HepG2 (cell line): ENCODE results near the gene SYPL1. TPM values are rescaled to one million over a fixed set of nuclear protein-coding genes. Genes with fewer than 3 reads are reported as not detected.

Experiments
- ATF1 ChIP-seq: IDR thresholded peaks from 2 replicates; pipeline ENCODE4 v1.6.1; 2016; ENCODE audit warnings: mild to moderate bottlenecking, control low read depth
- HNRNPH1 ChIP-seq: fragments of 200-400 bp; formaldehyde crosslinking; optimal IDR thresholded peaks from 2 replicates; pipeline ENCODE3; 2017; ENCODE audit warnings: mild to moderate bottlenecking, low read depth, low read length
- PCBP2 ChIP-seq: fragments of 200-400 bp; formaldehyde crosslinking; optimal IDR thresholded peaks from 2 replicates; pipeline ENCODE3; 2018; ENCODE audit warnings: low read length, low read depth; ENCODE audit not compliant: poor library complexity, severe bottlenecking
- SALL1 ChIP-seq: sonication (generic); formaldehyde crosslinking; IDR thresholded peaks from 2 replicates; pipeline ENCODE4 v1.8.0; 2022; ENCODE audit warnings: mild to moderate bottlenecking, missing genetic modification reagents
- XBP1 ChIP-seq: sonication (generic); formaldehyde crosslinking; IDR thresholded peaks from 2 replicates; pipeline ENCODE4 v1.5.0; 2020; ENCODE audit warnings: missing genetic modification reagents
- ZNF234 ChIP-seq: sonication (generic); formaldehyde crosslinking; conservative IDR thresholded peaks from 2 replicates; pipeline ENCODE4 v1.5.1; 2020; ENCODE audit warnings: mild to moderate bottlenecking, missing genetic modification reagents
- polyA plus RNA-seq, 8 experiments: library from polyadenylated mRNA; depleted of rRNA in 3 of 8; stranded (reverse) in 7 of 8; unstranded in 1 of 8; fragments of >200 nt; fragmentation: Illumina TruSeq in 4 of 8; extraction: Trizol in 4 of 8; gene quantifications; 2 replicates each; pipeline versions ENCODE4 v1.2.1 to v1.2.3, GENCODE V29; 2011 to 2016; ENCODE audit warnings: low read depth in 4 of 8, missing spikeins in 1 of 8, mixed read lengths in 1 of 8; ENCODE audit not compliant: insufficient read depth in 1 of 8
- total RNA-seq, 5 experiments: library from RNA; depleted of rRNA; stranded (reverse); fragments of >200 nt; fragmentation: Illumina TruSeq; extraction: Trizol; gene quantifications; 2 replicates each; pipeline ENCODE4 v1.2.3, GENCODE V29; 2016; ENCODE audit warnings: low read depth in 1 of 5
- TF ChIP-seq, protein P1 (sequence below): sonication (generic); formaldehyde crosslinking; IDR thresholded peaks from one replicate; pipeline ENCODE4 v1.5.1; 2020; ENCODE audit warnings: mild to moderate bottlenecking, missing genetic modification reagents; ENCODE audit errors: not compliant biosample characterization
- TF ChIP-seq, protein P2 (sequence below): sonication (generic); formaldehyde crosslinking; IDR thresholded peaks from 2 replicates; pipeline ENCODE4 v1.4.0; 2020; ENCODE audit warnings: missing genetic modification reagents, mild to moderate bottlenecking, borderline replicate concordance
- TF ChIP-seq, protein P3 (sequence below): sonication (generic); formaldehyde crosslinking; IDR thresholded peaks from 2 replicates; pipeline ENCODE4 v1.4.0; 2020; ENCODE audit warnings: mild to moderate bottlenecking, missing genetic modification reagents
- TF ChIP-seq, protein P4 (sequence below): sonication (generic); formaldehyde crosslinking; IDR thresholded peaks from 2 replicates; pipeline ENCODE4; 2020; ENCODE audit warnings: missing genetic modification reagents, mild to moderate bottlenecking, borderline replicate concordance

The SYPL1 gene
- total and polyA plus RNA-seq, 2 of the 13 experiments (the other 11 are each of a cell fraction or from before 2014, with no cell fraction given), result 27.5 to 40.2 TPM

DNA sequence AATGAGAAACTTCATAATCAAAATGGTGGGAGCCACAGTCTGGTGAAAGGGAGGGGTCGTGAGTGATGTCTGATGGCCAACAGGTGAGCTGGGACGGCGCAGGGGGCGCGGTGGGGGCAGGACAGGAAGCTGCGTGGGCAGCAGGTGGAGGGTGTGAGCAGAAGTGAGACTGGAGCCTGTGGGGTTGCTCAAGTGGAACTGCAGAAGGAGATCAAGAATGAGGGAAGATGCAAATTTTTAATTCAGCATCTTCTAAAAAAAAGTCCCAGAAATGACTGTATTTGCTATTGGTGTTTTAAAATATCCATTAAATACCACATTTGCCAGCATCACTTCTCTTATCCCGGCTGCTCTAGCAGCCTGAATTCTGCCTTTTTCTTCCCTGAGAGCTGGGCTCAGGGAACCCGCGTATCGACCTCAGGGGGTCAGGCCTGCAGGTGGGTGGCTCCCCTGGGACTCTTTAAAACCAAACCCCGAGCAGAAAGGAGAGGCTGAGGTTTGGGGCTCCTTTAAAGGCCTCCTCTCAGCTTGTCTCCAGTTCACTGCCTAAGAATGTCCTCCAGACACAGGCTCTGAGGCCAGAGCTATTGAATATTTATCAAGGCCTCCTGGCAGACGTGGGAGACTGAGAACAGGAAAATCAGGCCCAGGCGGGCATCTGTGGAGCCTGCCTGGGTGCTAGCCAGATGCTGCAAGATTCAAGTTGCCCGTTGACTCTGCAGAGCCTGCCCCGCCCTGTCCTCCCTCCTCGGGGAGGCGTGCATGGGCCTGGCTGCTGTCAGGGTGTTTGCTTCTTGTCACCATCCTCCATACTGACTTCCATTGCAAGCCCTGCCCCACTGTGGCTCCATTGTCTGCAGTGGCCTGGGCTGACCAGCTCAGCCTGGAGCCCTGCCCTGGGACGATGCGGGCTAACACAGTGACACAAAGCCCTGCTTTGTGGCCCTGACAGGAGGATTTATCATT, 53.9 kb downstream of the SYPL1 start (continued):
- TF ChIP-seq, protein P1, sequence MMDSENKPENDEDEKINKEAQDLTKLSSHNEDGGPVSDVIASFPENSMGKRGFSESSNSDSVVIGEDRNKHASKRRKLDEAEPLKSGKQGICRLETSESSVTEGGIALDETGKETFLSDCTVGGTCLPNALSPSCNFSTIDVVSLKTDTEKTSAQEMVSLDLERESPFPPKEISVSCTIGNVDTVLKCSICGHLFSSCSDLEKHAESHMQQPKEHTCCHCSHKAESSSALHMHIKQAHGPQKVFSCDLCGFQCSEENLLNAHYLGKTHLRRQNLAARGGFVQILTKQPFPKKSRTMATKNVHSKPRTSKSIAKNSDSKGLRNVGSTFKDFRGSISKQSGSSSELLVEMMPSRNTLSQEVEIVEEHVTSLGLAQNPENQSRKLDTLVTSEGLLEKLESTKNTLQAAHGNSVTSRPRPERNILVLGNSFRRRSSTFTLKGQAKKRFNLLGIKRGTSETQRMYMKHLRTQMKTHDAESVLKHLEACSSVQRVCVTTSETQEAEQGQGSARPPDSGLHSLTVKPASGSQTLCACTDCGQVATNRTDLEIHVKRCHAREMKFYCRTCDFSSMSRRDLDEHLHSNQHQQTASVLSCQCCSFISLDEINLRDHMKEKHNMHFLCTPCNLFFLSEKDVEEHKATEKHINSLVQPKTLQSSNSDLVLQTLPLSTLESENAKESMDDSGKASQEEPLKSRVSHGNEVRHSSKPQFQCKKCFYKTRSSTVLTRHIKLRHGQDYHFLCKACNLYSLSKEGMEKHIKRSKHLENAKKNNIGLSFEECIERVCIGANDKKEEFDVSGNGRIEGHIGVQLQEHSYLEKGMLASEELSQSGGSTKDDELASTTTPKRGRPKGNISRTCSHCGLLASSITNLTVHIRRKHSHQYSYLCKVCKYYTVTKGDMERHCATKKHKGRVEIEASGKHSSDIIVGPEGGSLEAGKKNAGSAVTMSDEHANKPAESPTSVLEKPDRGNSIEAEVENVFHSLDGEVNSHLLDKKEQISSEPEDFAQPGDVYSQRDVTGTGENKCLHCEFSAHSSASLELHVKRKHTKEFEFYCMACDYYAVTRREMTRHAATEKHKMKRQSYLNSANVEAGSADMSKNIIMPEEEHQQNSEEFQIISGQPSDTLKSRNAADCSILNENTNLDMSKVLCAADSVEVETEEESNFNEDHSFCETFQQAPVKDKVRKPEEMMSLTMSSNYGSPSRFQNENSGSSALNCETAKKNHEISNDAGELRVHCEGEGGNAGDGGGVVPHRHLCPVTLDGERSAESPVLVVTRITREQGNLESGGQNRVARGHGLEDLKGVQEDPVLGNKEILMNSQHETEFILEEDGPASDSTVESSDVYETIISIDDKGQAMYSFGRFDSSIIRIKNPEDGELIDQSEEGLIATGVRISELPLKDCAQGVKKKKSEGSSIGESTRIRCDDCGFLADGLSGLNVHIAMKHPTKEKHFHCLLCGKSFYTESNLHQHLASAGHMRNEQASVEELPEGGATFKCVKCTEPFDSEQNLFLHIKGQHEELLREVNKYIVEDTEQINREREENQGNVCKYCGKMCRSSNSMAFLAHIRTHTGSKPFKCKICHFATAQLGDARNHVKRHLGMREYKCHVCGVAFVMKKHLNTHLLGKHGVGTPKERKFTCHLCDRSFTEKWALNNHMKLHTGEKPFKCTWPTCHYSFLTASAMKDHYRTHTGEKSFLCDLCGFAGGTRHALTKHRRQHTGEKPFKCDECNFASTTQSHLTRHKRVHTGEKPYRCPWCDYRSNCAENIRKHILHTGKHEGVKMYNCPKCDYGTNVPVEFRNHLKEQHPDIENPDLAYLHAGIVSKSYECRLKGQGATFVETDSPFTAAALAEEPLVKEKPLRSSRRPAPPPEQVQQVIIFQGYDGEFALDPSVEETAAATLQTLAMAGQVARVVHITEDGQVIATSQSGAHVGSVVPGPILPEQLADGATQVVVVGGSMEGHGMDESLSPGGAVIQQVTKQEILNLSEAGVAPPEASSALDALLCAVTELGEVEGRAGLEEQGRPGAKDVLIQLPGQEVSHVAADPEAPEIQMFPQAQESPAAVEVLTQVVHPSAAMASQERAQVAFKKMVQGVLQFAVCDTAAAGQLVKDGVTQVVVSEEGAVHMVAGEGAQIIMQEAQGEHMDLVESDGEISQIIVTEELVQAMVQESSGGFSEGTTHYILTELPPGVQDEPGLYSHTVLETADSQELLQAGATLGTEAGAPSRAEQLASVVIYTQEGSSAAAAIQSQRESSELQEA, result no peak
- TF ChIP-seq PCBP2, result no peak
- TF ChIP-seq, protein P2, sequence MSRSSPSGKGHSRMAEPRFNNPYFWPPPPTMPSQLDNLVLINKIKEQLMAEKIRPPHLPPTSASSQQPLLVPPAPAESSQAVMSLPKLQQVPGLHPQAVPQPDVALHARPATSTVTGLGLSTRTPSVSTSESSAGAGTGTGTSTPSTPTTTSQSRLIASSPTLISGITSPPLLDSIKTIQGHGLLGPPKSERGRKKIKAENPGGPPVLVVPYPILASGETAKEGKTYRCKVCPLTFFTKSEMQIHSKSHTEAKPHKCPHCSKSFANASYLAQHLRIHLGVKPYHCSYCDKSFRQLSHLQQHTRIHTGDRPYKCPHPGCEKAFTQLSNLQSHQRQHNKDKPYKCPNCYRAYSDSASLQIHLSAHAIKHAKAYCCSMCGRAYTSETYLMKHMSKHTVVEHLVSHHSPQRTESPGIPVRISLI (CRISPR knock-in tag), result no peak
- TF ChIP-seq, protein P3, sequence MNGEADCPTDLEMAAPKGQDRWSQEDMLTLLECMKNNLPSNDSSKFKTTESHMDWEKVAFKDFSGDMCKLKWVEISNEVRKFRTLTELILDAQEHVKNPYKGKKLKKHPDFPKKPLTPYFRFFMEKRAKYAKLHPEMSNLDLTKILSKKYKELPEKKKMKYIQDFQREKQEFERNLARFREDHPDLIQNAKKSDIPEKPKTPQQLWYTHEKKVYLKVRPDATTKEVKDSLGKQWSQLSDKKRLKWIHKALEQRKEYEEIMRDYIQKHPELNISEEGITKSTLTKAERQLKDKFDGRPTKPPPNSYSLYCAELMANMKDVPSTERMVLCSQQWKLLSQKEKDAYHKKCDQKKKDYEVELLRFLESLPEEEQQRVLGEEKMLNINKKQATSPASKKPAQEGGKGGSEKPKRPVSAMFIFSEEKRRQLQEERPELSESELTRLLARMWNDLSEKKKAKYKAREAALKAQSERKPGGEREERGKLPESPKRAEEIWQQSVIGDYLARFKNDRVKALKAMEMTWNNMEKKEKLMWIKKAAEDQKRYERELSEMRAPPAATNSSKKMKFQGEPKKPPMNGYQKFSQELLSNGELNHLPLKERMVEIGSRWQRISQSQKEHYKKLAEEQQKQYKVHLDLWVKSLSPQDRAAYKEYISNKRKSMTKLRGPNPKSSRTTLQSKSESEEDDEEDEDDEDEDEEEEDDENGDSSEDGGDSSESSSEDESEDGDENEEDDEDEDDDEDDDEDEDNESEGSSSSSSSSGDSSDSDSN (CRISPR knock-in tag), result 0 out of 2 replicates have a peak, but pooled peaks have one; percentile 33
- TF ChIP-seq ATF1 (CRISPR knock-in tag), result no peak
- TF ChIP-seq SALL1, result no peak
- TF ChIP-seq ZNF234 (CRISPR knock-in tag), result no peak
- TF ChIP-seq, protein P4, sequence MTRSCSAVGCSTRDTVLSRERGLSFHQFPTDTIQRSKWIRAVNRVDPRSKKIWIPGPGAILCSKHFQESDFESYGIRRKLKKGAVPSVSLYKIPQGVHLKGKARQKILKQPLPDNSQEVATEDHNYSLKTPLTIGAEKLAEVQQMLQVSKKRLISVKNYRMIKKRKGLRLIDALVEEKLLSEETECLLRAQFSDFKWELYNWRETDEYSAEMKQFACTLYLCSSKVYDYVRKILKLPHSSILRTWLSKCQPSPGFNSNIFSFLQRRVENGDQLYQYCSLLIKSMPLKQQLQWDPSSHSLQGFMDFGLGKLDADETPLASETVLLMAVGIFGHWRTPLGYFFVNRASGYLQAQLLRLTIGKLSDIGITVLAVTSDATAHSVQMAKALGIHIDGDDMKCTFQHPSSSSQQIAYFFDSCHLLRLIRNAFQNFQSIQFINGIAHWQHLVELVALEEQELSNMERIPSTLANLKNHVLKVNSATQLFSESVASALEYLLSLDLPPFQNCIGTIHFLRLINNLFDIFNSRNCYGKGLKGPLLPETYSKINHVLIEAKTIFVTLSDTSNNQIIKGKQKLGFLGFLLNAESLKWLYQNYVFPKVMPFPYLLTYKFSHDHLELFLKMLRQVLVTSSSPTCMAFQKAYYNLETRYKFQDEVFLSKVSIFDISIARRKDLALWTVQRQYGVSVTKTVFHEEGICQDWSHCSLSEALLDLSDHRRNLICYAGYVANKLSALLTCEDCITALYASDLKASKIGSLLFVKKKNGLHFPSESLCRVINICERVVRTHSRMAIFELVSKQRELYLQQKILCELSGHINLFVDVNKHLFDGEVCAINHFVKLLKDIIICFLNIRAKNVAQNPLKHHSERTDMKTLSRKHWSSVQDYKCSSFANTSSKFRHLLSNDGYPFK (CRISPR knock-in tag), result peak; percentile 48; the same call in 1 of the 2 replicates
- no peak for TF ChIP-seq HNRNPH1
- no peak for TF ChIP-seq XBP1
